GM12891 (cell line): ENCODE data around the gene TMEM170B.

ENCODE experiments used
- PAX5 ChIP-seq: IDR thresholded peaks from 2 replicates; pipeline ENCODE4 v1.6.1; 2011; ENCODE audit warnings: low read length, moderate library complexity, mild to moderate bottlenecking; ENCODE audit not compliant: insufficient read depth, severe bottlenecking
- POLR2A ChIP-seq: IDR thresholded peaks from 2 replicates; pipeline ENCODE4 v1.6.1; 2011; ENCODE audit warnings: low read depth, low read length, control low read depth
- POLR2AphosphoS5 ChIP-seq: IDR thresholded peaks from 2 replicates; pipeline ENCODE4 v1.6.1; 2011; ENCODE audit warnings: low read depth, low read length, control low read depth
- POU2F2 ChIP-seq: IDR thresholded peaks from 2 replicates; pipeline ENCODE4 v1.6.1; 2011; ENCODE audit warnings: low read depth, mild to moderate bottlenecking, control low read depth, low read length, moderate library complexity
- SPI1 ChIP-seq: IDR thresholded peaks from 2 replicates; pipeline ENCODE4 v1.6.1; 2011; ENCODE audit warnings: low read depth, low read length, control low read depth
- TAF1 ChIP-seq: IDR thresholded peaks from 2 replicates; pipeline ENCODE4 v1.6.1; 2011; ENCODE audit warnings: low read depth, low read length, control low read depth

DNA sequence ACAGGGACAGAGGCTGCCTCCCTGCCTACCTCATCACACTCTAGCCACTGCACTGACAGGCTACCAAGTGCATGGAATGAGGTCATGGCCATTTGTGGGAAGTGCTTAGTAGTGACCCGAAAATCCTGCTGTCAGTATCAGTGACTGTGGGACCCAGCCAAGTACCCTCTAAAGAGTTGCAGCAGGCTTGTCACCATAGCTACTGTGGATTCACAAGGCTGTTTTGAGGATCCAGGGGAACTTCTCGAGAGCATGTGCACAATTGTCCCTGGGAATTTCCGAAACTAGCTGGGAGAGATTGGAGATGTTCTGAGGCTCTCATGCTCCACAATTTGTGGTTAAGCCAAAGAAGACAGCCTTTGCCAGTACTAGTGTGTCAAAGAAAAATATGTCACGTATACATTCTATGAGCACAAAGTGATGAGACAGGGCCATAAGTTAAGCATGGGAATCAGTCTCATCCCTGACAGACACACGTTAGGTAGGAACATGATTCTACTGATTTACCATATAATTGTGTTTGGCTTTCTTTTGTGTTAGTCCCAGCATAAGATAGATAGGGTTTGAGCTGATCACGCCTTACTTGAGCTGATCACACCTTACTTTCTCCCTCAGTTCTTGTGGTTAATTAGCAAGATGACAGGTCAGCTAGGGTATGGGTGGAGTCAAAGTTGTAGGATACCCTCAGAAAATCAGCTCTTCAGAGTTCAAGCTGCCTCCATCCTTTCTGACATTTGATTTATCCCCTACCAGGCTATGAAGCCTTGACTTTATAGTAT is 42.6 kb upstream of the TMEM170B start:
- TF ChIP-seq POLR2A (no peak), POLR2AphosphoS5 (no peak), TAF1 (peak; percentile 18; the same call in 1 of the 2 replicates), SPI1 (0 out of 2 replicates have a peak, but pooled peaks have one; percentile 34), POU2F2 (no peak), PAX5 (no peak)
